HL-60/S4 (cell line): Measurements from ENCODE around the gene EVX1.

ENCODE experiments used
- in situ Hi-C: fragments of 300-500 bp; cut with MboI; formaldehyde crosslinking; loops from 2 replicates; pipeline ENCODE4 v1.14.3; 2022; ENCODE audit warnings: low sequenced_read_pairs

The EVX1 gene

GRCh38 chr7:27204851-27205322 lies 37.7 kb upstream of the EVX1 start:
- in situ Hi-C loops: loop anchor here (10.0 to 25.0 kb wide), 4 partner anchors 370 to 882 kb away; no protein-coding TSS in a partner anchor

- in situ Hi-C loops: loop anchor here (10.0 to 25.0 kb wide), 4 partner anchors 369 to 882 kb away; no protein-coding TSS in a partner anchor
These were observed 37.0 kb upstream of the EVX1 start for GRCh38 chr7:27205325-27206280.

GRCh38 chr7:27207348-27207985 lies 35.1 kb upstream of the EVX1 start:
- in situ Hi-C loops: loop anchor here (10.0 to 25.0 kb wide), 4 partner anchors 367 to 880 kb away; no protein-coding TSS in a partner anchor

- in situ Hi-C loops: loop anchor here (10.0 to 25.0 kb wide), 4 partner anchors 366 to 878 kb away; no protein-coding TSS in a partner anchor
These were observed 33.6 kb upstream of the EVX1 start for GRCh38 chr7:27208998-27209397.

GRCh38 chr7:27209933-27210440 lies 32.6 kb upstream of the EVX1 start:
- in situ Hi-C loops: loop anchor here (10.0 to 25.0 kb wide), 4 partner anchors 365 to 877 kb away; no protein-coding TSS in a partner anchor

- in situ Hi-C loops: loop anchor here (25.0 kb wide), 2 partner anchors 702 to 877 kb away; no protein-coding TSS in a partner anchor
These were observed 32.0 kb upstream of the EVX1 start for GRCh38 chr7:27210441-27211083.

- in situ Hi-C loops: loop anchor here (25.0 kb wide), 2 partner anchors 701 to 876 kb away; no protein-coding TSS in a partner anchor
These were observed 31.5 kb upstream of the EVX1 start for GRCh38 chr7:27211084-27211446.

GRCh38 chr7:27211764-27212204 lies 30.8 kb upstream of the EVX1 start:
- in situ Hi-C loops: loop anchor here (25.0 kb wide), 2 partner anchors 701 to 876 kb away; no protein-coding TSS in a partner anchor

- in situ Hi-C loops: loop anchor here (25.0 kb wide), 2 partner anchors 700 to 875 kb away; no protein-coding TSS in a partner anchor
These were observed 29.8 kb upstream of the EVX1 start for GRCh38 chr7:27212497-27213432.

GRCh38 chr7:27213433-27214238 lies 29.0 kb upstream of the EVX1 start:
- in situ Hi-C loops: loop anchor here (25.0 kb wide), 2 partner anchors 699 to 874 kb away; no protein-coding TSS in a partner anchor

- in situ Hi-C loops: loop anchor here (25.0 kb wide), 2 partner anchors 698 to 873 kb away; no protein-coding TSS in a partner anchor
These were observed 28.2 kb upstream of the EVX1 start for GRCh38 chr7:27214239-27214950.

- in situ Hi-C loops: loop anchor here (25.0 kb wide), 2 partner anchors 697 to 872 kb away; no protein-coding TSS in a partner anchor
These were observed 27.2 kb upstream of the EVX1 start for GRCh38 chr7:27215356-27215755.

GRCh38 chr7:27217951-27218350 lies 24.7 kb upstream of the EVX1 start:
- in situ Hi-C loops: loop anchor here (25.0 kb wide), 2 partner anchors 694 to 869 kb away; no protein-coding TSS in a partner anchor

GRCh38 chr7:27219821-27220220 lies 22.8 kb upstream of the EVX1 start:
- in situ Hi-C loops: loop anchor here (25.0 kb wide), 2 partner anchors 692 to 867 kb away; no protein-coding TSS in a partner anchor

GRCh38 chr7:27220440-27220955 lies 22.1 kb upstream of the EVX1 start:
- in situ Hi-C loops: loop anchor here (25.0 kb wide), 2 partner anchors 692 to 867 kb away; no protein-coding TSS in a partner anchor

GRCh38 chr7:27221201-27221797 lies 21.3 kb upstream of the EVX1 start:
- in situ Hi-C loops: loop anchor here (25.0 kb wide), 2 partner anchors 691 to 866 kb away; no protein-coding TSS in a partner anchor
